A549 (cell line): ENCODE results near the gene SAYSD1. TPM values are rescaled to one million over a fixed set of nuclear protein-coding genes. Genes with fewer than 3 reads are reported as not detected.

Experiments
- ATAC-seq, 2 experiments: fragments of 200-7000 bp in 1 of 2; fragments of >200 bp in 1 of 2; cut with Nextera tagmentation in 1 of 2; cut with Tn5 transposase in 1 of 2; 3 replicates each; pipeline versions ENCODE4 v1.8.0 to v1.9.1; 2018 to 2020; ENCODE audit warnings: mild to moderate bottlenecking in 1 of 2, moderate library complexity in 1 of 2
- CTCF ChIA-PET: fragments of 300-600 bp; sonication (Branson Sonifier 250); formaldehyde crosslinking; extraction: SDS; loops from one replicate; lab custom pipeline; 2021; ENCODE audit warnings: antibody characterized with exemption, inconsistent platforms; lab: Yijun Ruan, JAX
- POLR2A ChIA-PET: fragments of 350-600 bp; formaldehyde crosslinking; extraction: SDS; loops from one replicate; lab custom pipeline; 2021; ENCODE audit warnings: antibody characterized with exemption, inconsistent platforms; lab: Yijun Ruan, JAX
- DNase-seq, 2 experiments: peaks; one replicate each; pipeline versions ENCODE4 v3.0.0 to v3.0.0-alpha.2; 2011 to 2016; ENCODE audit warnings: low read depth in 1 of 2, low spot score in 1 of 2
- FAIRE-seq: peaks from 2 replicates; lab custom pipeline; 2011; peaks lifted over from hg19 to GRCh38; lab: Jason Lieb, UNC
- H3K27ac ChIP-seq, 2 experiments: fragments of >200 bp; sonication (Bioruptor Twin); formaldehyde crosslinking; 3 replicates each; pipeline ENCODE4 v1.5.1; 2016 to 2017
- H3K4me1 ChIP-seq: fragments of >200 bp; sonication (Bioruptor Twin); formaldehyde crosslinking; 3 replicates; pipeline ENCODE4 v1.6.1; 2016
- H3K4me2 ChIP-seq: fragments of >200 bp; sonication (Bioruptor Twin); formaldehyde crosslinking; 3 replicates; pipeline ENCODE4 v1.6.1; 2016
- H3K4me3 ChIP-seq: fragments of >200 bp; sonication (Bioruptor Twin); formaldehyde crosslinking; 3 replicates; pipeline ENCODE4 v1.5.1; 2016
- H3K9me3 ChIP-seq: fragments of >200 bp; sonication (Bioruptor Twin); formaldehyde crosslinking; 3 replicates; pipeline ENCODE4 v1.6.1; 2016
- BHLHE40 ChIP-seq: IDR thresholded peaks from 2 replicates; pipeline ENCODE4 v1.6.1; 2012; ENCODE audit warnings: low read depth, low read length, inconsistent platforms
- CEBPB ChIP-seq, 2 experiments: fragments of >200 bp in 1 of 2; sonication (Bioruptor Twin) in 1 of 2; formaldehyde crosslinking in 1 of 2; IDR thresholded peaks; 2 replicates each; pipeline ENCODE4 v1.6.1; 2012 to 2016
- CHD2 ChIP-seq: fragments of 150-350 bp; IDR thresholded peaks from 2 replicates; pipeline ENCODE4 v1.6.1; 2014; ENCODE audit warnings: low read length; ENCODE audit not compliant: partially characterized antibody
- CHD4 ChIP-seq: fragments of 200-600 bp; sonication (generic); IDR thresholded peaks from 2 replicates; pipeline ENCODE4 v1.6.1; 2016; ENCODE audit warnings: antibody characterized with exemption, mild to moderate bottlenecking, borderline replicate concordance
- FOXS1 ChIP-seq: fragments of 250-450 bp; sonication (Bioruptor Pico); IDR thresholded peaks from 2 replicates; pipeline ENCODE4 v1.5.0; 2020; ENCODE audit warnings: mild to moderate bottlenecking, moderate library complexity
- GATA3 ChIP-seq: IDR thresholded peaks from 2 replicates; pipeline ENCODE4 v1.6.1; 2012; ENCODE audit warnings: borderline replicate concordance
- HDAC2 ChIP-seq: fragments of 200-600 bp; sonication (generic); IDR thresholded peaks from 2 replicates; pipeline ENCODE4 v1.6.1; 2016
- HOXA7 ChIP-seq: fragments of 250-450 bp; sonication (Bioruptor Pico); IDR thresholded peaks from 2 replicates; pipeline ENCODE4 v1.5.0; 2020; ENCODE audit warnings: mild to moderate bottlenecking, moderate library complexity
- HOXB13 ChIP-seq: fragments of 250-450 bp; sonication (Bioruptor Pico); IDR thresholded peaks from 2 replicates; pipeline ENCODE4 v1.5.0; 2020; ENCODE audit warnings: low read depth, mild to moderate bottlenecking, moderate library complexity
- JUN ChIP-seq, 2 experiments: fragments of >200 bp; sonication (Bioruptor Twin); formaldehyde crosslinking; IDR thresholded peaks; 2 replicates in 1 of 2; 3 replicates in 1 of 2; pipeline ENCODE4 v1.6.1; 2016 to 2017
- KDM1A ChIP-seq: fragments of 200-600 bp; sonication (generic); IDR thresholded peaks from 2 replicates; pipeline ENCODE4 v1.6.1; 2016; ENCODE audit warnings: low read depth, mild to moderate bottlenecking
- MAZ ChIP-seq: fragments of 150-350 bp; IDR thresholded peaks from 2 replicates; pipeline ENCODE4 v1.6.1; 2014; ENCODE audit warnings: antibody characterized with exemption, low read depth, low read length, borderline replicate concordance
- MYC ChIP-seq: IDR thresholded peaks from 2 replicates; pipeline ENCODE4 v1.6.1; 2012; ENCODE audit warnings: mild to moderate bottlenecking, inconsistent platforms, low read length, improper control_type of control experiment, borderline replicate concordance
- NFE2L2 ChIP-seq: fragments of 150-350 bp; conservative IDR thresholded peaks from 2 replicates; pipeline ENCODE4 v1.6.1; 2014; ENCODE audit warnings: low read length
- NPAS2 ChIP-seq: fragments of 250-450 bp; sonication (Bioruptor Pico); IDR thresholded peaks from 2 replicates; pipeline ENCODE4 v1.8.0; 2022; ENCODE audit warnings: mild to moderate bottlenecking, moderate library complexity, borderline replicate concordance
- PHF8 ChIP-seq: fragments of 200-600 bp; sonication (generic); IDR thresholded peaks from 2 replicates; pipeline ENCODE4 v1.6.1; 2016; ENCODE audit warnings: low read depth, mild to moderate bottlenecking, antibody characterized with exemption, moderate library complexity, borderline replicate concordance
- POLR2A ChIP-seq: IDR thresholded peaks from 2 replicates; pipeline ENCODE4 v1.6.1; 2012; ENCODE audit warnings: mild to moderate bottlenecking, low read length
- POLR2AphosphoS2 ChIP-seq: conservative IDR thresholded peaks from 2 replicates; pipeline ENCODE4 v1.6.1; 2012; ENCODE audit warnings: low read length, improper control_type of control experiment, inconsistent platforms
- RARB ChIP-seq: fragments of 250-450 bp; sonication (Bioruptor Pico); IDR thresholded peaks from 2 replicates; pipeline ENCODE4 v1.8.0; 2021; ENCODE audit warnings: mild to moderate bottlenecking, moderate library complexity
- RCOR1 ChIP-seq: fragments of 150-350 bp; IDR thresholded peaks from 2 replicates; pipeline ENCODE4 v1.6.1; 2014; ENCODE audit warnings: antibody characterized with exemption, low read length, low read depth
- RFX5 ChIP-seq: fragments of 450-650 bp; IDR thresholded peaks from 2 replicates; pipeline ENCODE4 v1.7.1; 2014; ENCODE audit warnings: antibody characterized with exemption, mild to moderate bottlenecking, moderate library complexity
- RNF2 ChIP-seq: fragments of 200-600 bp; sonication (generic); IDR thresholded peaks from 2 replicates; pipeline ENCODE4 v1.6.1; 2016; ENCODE audit warnings: low read depth, mild to moderate bottlenecking, antibody characterized with exemption, moderate library complexity, borderline replicate concordance
- TFCP2L1 ChIP-seq: fragments of 250-450 bp; sonication (Bioruptor Pico); IDR thresholded peaks from 2 replicates; pipeline ENCODE4 v1.5.0; 2021; ENCODE audit warnings: mild to moderate bottlenecking
- ZFP36 ChIP-seq: fragments of 450-650 bp; IDR thresholded peaks from 2 replicates; pipeline ENCODE4 v1.6.1; 2014; ENCODE audit warnings: borderline replicate concordance; ENCODE audit not compliant: partially characterized antibody
- ZNF302 ChIP-seq: fragments of 250-450 bp; sonication (Bioruptor Pico); IDR thresholded peaks from 2 replicates; pipeline ENCODE4 v1.9.0; 2021; ENCODE audit warnings: inconsistent platforms, mild to moderate bottlenecking, moderate library complexity
- whole genome bisulfite sequencing: methylation state at CpG from one replicate; pipeline ENCODE4 v1.1.6; 2017; ENCODE audit errors: missing lambda C conversion rate; 5-methylcytosine and 5-hydroxymethylcytosine counted together
- polyA plus RNA-seq, 4 experiments: library from polyadenylated mRNA; depleted of rRNA in 3 of 4; stranded (reverse); fragments of >200 nt; fragmentation: RNase III in 1 of 4; extraction: RNeasy Plus Mini Kit Qiagen cat#74134 plus additional on column Dnase treatment in 1 of 4; gene quantifications; 2 replicates in 3 of 4; 3 replicates in 1 of 4; pipeline ENCODE4 v1.2.3, GENCODE V29; 2011 to 2017
- TF ChIP-seq, protein P1 (sequence below): fragments of 450-650 bp; IDR thresholded peaks from 2 replicates; pipeline ENCODE4 v1.6.1; 2014; ENCODE audit warnings: antibody characterized with exemption
- TF ChIP-seq, protein P2 (sequence below): fragments of 250-450 bp; sonication (Bioruptor Pico); IDR thresholded peaks from 2 replicates; pipeline ENCODE4 v1.5.0; 2021; ENCODE audit warnings: mild to moderate bottlenecking, moderate library complexity, borderline replicate concordance
- TF ChIP-seq, protein P3 (sequence below): IDR thresholded peaks from 2 replicates; pipeline ENCODE4 v1.6.1; 2012
- TF ChIP-seq, protein P4 (sequence below): fragments of 150-350 bp; IDR thresholded peaks from 2 replicates; pipeline ENCODE4 v1.6.1; 2014; ENCODE audit warnings: low read depth, mild to moderate bottlenecking, low read length
- TF ChIP-seq, protein P5 (sequence below): fragments of >200 bp; sonication (Bioruptor Twin); formaldehyde crosslinking; IDR thresholded peaks from 3 replicates; pipeline ENCODE4 v1.5.1; 2016
- TF ChIP-seq, protein P6 (sequence below): IDR thresholded peaks from 2 replicates; pipeline ENCODE4 v1.6.1; 2012

SAYSD1 gene
- polyA plus RNA-seq, 2 of the 4 experiments (the other 2 are of a cell fraction) = 8.1 to 15.6 TPM

DNA sequence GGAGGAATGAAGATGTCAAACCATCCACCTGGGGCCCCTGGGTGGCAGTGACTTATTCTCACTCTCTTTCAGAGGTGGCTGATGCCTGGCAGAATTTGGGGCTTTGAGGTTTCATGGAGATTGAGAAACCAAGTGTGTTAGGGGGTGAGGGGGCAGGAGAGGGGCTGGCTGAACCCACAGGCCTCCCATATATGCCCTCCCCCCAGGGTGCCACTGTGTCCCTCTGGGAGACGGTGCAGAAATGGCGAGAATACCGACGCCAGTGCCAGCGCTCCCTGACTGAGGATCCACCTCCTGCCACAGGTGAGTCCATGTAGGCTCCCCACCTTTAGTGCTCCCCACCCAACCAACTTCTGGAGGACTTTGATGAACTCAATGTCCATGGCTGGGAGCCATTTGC, 58.8 kb downstream of the SAYSD1 start:
- TF ChIP-seq PHF8 (no peak), RNF2 (no peak), FOXS1 (no peak), TFCP2L1 (CRISPR knock-in tag) (no peak), RARB (CRISPR knock-in tag) (no peak), HDAC2 (no peak), MAZ (no peak), HOXA7 (no peak), CEBPB (IDR thresholded peaks at IDR 0.05) (no peak), HOXB13 (CRISPR knock-in tag) (no peak), ZFP36 (no peak), ZNF302 (CRISPR knock-in tag) (no peak), NPAS2 (no peak), RCOR1 (no peak), BHLHE40 (no peak)
- TF ChIP-seq, protein P1, sequence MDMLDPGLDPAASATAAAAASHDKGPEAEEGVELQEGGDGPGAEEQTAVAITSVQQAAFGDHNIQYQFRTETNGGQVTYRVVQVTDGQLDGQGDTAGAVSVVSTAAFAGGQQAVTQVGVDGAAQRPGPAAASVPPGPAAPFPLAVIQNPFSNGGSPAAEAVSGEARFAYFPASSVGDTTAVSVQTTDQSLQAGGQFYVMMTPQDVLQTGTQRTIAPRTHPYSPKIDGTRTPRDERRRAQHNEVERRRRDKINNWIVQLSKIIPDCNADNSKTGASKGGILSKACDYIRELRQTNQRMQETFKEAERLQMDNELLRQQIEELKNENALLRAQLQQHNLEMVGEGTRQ = no peak
- TF ChIP-seq, protein P2, sequence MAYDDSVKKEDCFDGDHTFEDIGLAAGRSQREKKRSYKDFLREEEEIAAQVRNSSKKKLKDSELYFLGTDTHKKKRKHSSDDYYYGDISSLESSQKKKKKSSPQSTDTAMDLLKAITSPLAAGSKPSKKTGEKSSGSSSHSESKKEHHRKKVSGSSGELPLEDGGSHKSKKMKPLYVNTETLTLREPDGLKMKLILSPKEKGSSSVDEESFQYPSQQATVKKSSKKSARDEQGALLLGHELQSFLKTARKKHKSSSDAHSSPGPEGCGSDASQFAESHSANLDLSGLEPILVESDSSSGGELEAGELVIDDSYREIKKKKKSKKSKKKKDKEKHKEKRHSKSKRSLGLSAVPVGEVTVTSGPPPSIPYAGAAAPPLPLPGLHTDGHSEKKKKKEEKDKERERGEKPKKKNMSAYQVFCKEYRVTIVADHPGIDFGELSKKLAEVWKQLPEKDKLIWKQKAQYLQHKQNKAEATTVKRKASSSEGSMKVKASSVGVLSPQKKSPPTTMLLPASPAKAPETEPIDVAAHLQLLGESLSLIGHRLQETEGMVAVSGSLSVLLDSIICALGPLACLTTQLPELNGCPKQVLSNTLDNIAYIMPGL (CRISPR knock-in tag) = no peak
- TF ChIP-seq, protein P3, sequence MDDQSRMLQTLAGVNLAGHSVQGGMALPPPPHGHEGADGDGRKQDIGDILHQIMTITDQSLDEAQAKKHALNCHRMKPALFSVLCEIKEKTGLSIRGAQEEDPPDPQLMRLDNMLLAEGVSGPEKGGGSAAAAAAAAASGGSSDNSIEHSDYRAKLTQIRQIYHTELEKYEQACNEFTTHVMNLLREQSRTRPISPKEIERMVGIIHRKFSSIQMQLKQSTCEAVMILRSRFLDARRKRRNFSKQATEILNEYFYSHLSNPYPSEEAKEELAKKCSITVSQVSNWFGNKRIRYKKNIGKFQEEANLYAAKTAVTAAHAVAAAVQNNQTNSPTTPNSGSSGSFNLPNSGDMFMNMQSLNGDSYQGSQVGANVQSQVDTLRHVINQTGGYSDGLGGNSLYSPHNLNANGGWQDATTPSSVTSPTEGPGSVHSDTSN = no peak
- TF ChIP-seq, all 56 proteins: peak for 0
- DNase-seq (no peak), FAIRE-seq (no peak), ATAC-seq (no peak)
- POLR2A ChIA-PET = no interaction called here
- Histone ChIP-seq H3K4me2 (no peak overlapping the region), H3K4me1 (no peaks in the 10 kb centered on the region), H3K9me3 (no peaks in the 10 kb centered on the region), H3K4me3 (no peak overlapping the region), H3K27ac (no peak overlapping the region)
- CTCF ChIA-PET = no interaction called here
- WGBS = 29% methylated on average over 4 of the region's 5 CpGs

DNA sequence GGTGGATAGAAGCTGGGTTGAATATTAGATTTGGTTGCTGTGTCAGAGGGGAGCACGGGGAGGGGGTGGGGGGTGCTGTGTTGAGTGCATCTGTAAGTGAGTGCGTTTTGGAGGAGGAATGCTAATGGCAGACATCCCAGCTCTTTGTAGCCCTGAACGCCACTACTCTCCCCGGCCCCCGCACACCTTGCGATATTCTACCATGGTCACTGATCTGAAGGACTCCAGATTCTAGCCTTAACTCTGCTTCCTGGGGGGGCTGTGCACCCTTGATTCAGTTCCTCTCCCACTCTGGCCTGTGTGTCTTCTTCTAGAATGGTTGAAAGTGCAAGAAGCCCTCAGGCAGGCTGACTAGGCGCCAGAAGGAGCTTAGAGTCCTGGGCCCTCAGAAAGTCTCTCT, 59.3 kb downstream of the SAYSD1 start:
- no peaks in the 10 kb centered on the region for H3K9me3 ChIP-seq
- FAIRE-seq = no peak
- CTCF ChIA-PET = no interaction called here
- TF ChIP-seq MYC (no peak), ZNF302 (CRISPR knock-in tag) (no peak), POLR2A (no peak), CHD2 (no peak), NPAS2 (no peak), CHD4 (no peak), HDAC2 (no peak), KDM1A (no peak), HOXA7 (no peak), RFX5 (no peak), HOXB13 (CRISPR knock-in tag) (no peak), JUN (IDR thresholded peaks at IDR 0.05) (no peak), NFE2L2 (no peak), POLR2AphosphoS2 (no peak), GATA3 (no peak), ZFP36 (no peak)
- TF ChIP-seq, protein P4, sequence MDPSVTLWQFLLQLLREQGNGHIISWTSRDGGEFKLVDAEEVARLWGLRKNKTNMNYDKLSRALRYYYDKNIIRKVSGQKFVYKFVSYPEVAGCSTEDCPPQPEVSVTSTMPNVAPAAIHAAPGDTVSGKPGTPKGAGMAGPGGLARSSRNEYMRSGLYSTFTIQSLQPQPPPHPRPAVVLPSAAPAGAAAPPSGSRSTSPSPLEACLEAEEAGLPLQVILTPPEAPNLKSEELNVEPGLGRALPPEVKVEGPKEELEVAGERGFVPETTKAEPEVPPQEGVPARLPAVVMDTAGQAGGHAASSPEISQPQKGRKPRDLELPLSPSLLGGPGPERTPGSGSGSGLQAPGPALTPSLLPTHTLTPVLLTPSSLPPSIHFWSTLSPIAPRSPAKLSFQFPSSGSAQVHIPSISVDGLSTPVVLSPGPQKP = no peak
- TF ChIP-seq, protein P3 = no peak
- TF ChIP-seq, protein P5, sequence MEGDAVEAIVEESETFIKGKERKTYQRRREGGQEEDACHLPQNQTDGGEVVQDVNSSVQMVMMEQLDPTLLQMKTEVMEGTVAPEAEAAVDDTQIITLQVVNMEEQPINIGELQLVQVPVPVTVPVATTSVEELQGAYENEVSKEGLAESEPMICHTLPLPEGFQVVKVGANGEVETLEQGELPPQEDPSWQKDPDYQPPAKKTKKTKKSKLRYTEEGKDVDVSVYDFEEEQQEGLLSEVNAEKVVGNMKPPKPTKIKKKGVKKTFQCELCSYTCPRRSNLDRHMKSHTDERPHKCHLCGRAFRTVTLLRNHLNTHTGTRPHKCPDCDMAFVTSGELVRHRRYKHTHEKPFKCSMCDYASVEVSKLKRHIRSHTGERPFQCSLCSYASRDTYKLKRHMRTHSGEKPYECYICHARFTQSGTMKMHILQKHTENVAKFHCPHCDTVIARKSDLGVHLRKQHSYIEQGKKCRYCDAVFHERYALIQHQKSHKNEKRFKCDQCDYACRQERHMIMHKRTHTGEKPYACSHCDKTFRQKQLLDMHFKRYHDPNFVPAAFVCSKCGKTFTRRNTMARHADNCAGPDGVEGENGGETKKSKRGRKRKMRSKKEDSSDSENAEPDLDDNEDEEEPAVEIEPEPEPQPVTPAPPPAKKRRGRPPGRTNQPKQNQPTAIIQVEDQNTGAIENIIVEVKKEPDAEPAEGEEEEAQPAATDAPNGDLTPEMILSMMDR = no peak
- TF ChIP-seq, protein P6, sequence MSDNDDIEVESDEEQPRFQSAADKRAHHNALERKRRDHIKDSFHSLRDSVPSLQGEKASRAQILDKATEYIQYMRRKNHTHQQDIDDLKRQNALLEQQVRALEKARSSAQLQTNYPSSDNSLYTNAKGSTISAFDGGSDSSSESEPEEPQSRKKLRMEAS = no peak
- TF ChIP-seq, all 56 proteins: peak for 0
- H3K4me3 ChIP-seq = no peak overlapping the region
- POLR2A ChIA-PET = no interaction called here
- H3K4me1 ChIP-seq = no peaks in the 10 kb centered on the region
- ATAC-seq (no peak), DNase-seq (no peak)
- WGBS = 51% methylated on average over 7 of the region's 7 CpGs
- H3K4me2 ChIP-seq = no peak overlapping the region
- H3K27ac ChIP-seq = no peak overlapping the region
